SK-N-MC (cell line): Measurements from ENCODE around the gene CLEC2A.
"Not testable (repeated sequence)": the region's sequence is repeated elsewhere in the genome, so short reads cannot be mapped to it uniquely, and the experiment has no call there.

Experiments used
- EZH2 ChIP-seq: fragments of 200-600 bp; sonication (generic); IDR thresholded peaks from one replicate; pipeline ENCODE4 v1.6.1; 2017; ENCODE audit warnings: antibody characterized with exemption
- POLR2AphosphoS5 ChIP-seq: IDR thresholded peaks from 2 replicates; pipeline ENCODE4 v1.6.1; 2012; ENCODE audit warnings: mild to moderate bottlenecking, low read depth, low read length, borderline replicate concordance

- not testable (repeated sequence) for TF ChIP-seq EZH2, POLR2AphosphoS5
Measured at GRCh38 chr12:9976626-9977025, 44.5 kb upstream of the CLEC2A start.
